ENCODE data around the gene FLOT2.

The FLOT2 gene, protein sequence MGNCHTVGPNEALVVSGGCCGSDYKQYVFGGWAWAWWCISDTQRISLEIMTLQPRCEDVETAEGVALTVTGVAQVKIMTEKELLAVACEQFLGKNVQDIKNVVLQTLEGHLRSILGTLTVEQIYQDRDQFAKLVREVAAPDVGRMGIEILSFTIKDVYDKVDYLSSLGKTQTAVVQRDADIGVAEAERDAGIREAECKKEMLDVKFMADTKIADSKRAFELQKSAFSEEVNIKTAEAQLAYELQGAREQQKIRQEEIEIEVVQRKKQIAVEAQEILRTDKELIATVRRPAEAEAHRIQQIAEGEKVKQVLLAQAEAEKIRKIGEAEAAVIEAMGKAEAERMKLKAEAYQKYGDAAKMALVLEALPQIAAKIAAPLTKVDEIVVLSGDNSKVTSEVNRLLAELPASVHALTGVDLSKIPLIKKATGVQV

GRCh38 chr17:28896884-28897768 lies at the start of gene FLOT2:
Gene FLOT2, minus strand, starts transcription at chr17:28897733. Its CDS starts 159 bp downstream, at chr17:28897574.
- H3K4me3 ChIP-seq (ENCODE audit: low read depth, low read length) = peak within 1 kb of the TSS; percentile 85
- ChIA-PET CTCF (interaction anchor here (0.6 to 9.3 kb wide), 17 partner anchors 9 to 169 kb away, joined by 3 to 90 read pairs (median 4); partner anchors contain the start of gene FAM222B), POLR2A (no interaction called here)
- no peak for DNase-seq (ENCODE audit: low read depth, low spot score)
- TF ChIP-seq CTCF (IDR thresholded peaks at IDR 0.05; ENCODE audit: insufficient read depth, low read length, missing control alignments) = peak; percentile 46

- TF ChIP-seq CTCF (IDR thresholded peaks at IDR 0.05; ENCODE audit: insufficient read depth, low read length, missing control alignments) = no peak
- CTCF ChIA-PET = interaction anchor here (0.6 to 2.6 kb wide), 8 partner anchors 10 to 219 kb away, joined by 3 to 15 read pairs (median 4); partner anchors contain the start of gene TLCD1
- DNase-seq (ENCODE audit: low read depth, low spot score) = no peak
- POLR2A ChIA-PET = interaction anchor here (1.1 kb wide), 1 partner anchor 220 kb away, joined by 3 read pairs; the partner anchor contains the start of gene TLCD1
- H3K4me3 ChIP-seq (ENCODE audit: low read depth, low read length) = peak overlapping the region; percentile 18
Observed at GRCh38 chr17:28946239-28946638, 48.7 kb upstream of the FLOT2 start.

DNA sequence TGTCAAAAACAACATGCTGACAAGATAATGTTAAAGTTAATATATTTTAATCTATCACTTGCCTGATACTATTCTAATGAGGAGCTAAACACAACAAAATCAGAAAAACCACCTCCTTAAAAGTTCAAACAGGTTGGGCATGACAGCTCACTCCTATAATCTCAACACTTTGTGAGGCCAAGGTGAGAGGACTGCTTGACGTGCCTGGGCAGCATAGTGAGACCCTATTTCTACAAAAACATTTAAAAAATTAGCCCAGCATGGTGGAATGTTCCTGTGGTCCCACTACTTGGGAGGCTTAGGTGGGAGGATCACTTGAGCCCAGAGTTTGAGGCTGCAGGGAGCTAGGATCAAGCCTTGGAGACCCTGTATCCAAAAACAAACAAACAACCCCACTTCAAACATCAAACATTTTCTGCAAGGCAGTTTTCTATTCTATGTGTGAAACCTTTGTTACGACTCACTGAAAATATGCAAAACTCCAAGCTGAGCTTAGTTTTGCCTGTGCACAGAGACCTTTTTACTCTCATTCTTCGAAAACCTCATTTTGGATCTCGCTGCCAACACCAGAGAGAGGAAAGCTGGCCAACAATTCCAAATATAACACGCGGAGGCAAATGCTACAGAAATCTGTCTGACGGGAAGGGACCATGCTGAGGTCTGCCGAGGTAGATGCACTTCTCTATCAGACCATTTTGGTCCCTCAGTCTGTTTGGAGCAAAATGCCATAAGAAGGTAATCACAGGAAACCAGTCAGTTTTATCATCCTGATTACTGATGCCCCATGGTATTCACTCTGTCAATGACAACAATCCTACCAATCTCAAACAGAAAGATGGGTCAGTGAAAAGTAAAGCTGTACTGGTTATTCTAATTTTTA lies 47.6 kb upstream of the FLOT2 start:
- no peak overlapping the region for H3K4me3 ChIP-seq (ENCODE audit: low read depth, low read length)
- no peak for TF ChIP-seq CTCF (IDR thresholded peaks at IDR 0.05; ENCODE audit: insufficient read depth, low read length, missing control alignments)
- ChIA-PET CTCF (interaction anchor here (0.9 to 2.6 kb wide), 11 partner anchors 10 to 218 kb away, joined by 3 to 15 read pairs (median 5); partner anchors contain the start of gene TLCD1), POLR2A (interaction anchor here (0.6 to 1.2 kb wide), 2 partner anchors 34 to 219 kb away, joined by 3 to 4 read pairs; partner anchors contain the start of gene TLCD1)
- no peak for DNase-seq (ENCODE audit: low read depth, low spot score)

GRCh38 chr17:28944343-28944742 lies 46.8 kb upstream of the FLOT2 start:
- CTCF ChIA-PET = interaction anchor here (0.8 to 2.8 kb wide), 10 partner anchors 14 to 217 kb away, joined by 3 to 15 read pairs (median 4); partner anchors contain the start of gene TLCD1
- TF ChIP-seq CTCF (IDR thresholded peaks at IDR 0.05; ENCODE audit: insufficient read depth, low read length, missing control alignments) = no peak
- no peak for DNase-seq (ENCODE audit: low read depth, low spot score)
- POLR2A ChIA-PET = interaction anchor here (1.2 kb wide), 1 partner anchor 218 kb away, joined by 3 read pairs; the partner anchor contains the start of gene TLCD1
- H3K4me3 ChIP-seq (ENCODE audit: low read depth, low read length) = no peak overlapping the region

DNA sequence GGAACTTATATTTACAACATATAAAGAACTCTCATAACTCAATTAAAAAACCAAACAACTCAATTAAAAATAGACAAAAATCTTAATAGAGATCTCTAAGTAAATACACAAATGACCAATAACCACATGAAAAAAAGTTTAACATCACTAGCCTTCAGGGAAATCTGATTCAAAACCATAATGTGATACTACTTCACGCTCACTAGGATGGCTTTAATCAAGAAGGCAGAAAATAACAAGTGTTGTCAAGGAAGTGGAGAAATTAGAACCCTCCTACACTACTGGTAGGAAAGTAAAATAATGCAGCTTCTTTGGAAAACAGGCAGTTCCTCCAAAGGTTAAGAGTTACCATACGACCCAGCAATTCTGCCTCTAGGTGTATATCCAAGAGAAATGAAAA lies 45.4 kb upstream of the FLOT2 start:
- no peak for TF ChIP-seq CTCF (IDR thresholded peaks at IDR 0.05; ENCODE audit: insufficient read depth, low read length, missing control alignments)
- CTCF ChIA-PET = interaction anchor here (1.2 to 2.8 kb wide), 6 partner anchors 10 to 179 kb away, joined by 4 to 15 read pairs (median 4); no protein-coding TSS in a partner anchor
- no peak overlapping the region for H3K4me3 ChIP-seq (ENCODE audit: low read depth, low read length)
- no peak for DNase-seq (ENCODE audit: low read depth, low spot score)
- POLR2A ChIA-PET = no interaction called here
